GM12873 (cell line): ENCODE data around the gene ZSCAN12.

ENCODE experiments used
- TF ChIP-seq, protein P1 (sequence below): IDR thresholded peaks from 2 replicates; pipeline ENCODE4 v1.5.1; 2012; ENCODE audit warnings: low read depth, mild to moderate bottlenecking, moderate library complexity, low read length, control low read depth; ENCODE audit not compliant: insufficient read depth; ENCODE audit errors: missing control alignments

The ZSCAN12 gene

GRCh38 chr6:28349344-28349891 lies 50.1 kb downstream of the ZSCAN12 start:
- TF ChIP-seq, protein P1, sequence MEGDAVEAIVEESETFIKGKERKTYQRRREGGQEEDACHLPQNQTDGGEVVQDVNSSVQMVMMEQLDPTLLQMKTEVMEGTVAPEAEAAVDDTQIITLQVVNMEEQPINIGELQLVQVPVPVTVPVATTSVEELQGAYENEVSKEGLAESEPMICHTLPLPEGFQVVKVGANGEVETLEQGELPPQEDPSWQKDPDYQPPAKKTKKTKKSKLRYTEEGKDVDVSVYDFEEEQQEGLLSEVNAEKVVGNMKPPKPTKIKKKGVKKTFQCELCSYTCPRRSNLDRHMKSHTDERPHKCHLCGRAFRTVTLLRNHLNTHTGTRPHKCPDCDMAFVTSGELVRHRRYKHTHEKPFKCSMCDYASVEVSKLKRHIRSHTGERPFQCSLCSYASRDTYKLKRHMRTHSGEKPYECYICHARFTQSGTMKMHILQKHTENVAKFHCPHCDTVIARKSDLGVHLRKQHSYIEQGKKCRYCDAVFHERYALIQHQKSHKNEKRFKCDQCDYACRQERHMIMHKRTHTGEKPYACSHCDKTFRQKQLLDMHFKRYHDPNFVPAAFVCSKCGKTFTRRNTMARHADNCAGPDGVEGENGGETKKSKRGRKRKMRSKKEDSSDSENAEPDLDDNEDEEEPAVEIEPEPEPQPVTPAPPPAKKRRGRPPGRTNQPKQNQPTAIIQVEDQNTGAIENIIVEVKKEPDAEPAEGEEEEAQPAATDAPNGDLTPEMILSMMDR = no peak

DNA sequence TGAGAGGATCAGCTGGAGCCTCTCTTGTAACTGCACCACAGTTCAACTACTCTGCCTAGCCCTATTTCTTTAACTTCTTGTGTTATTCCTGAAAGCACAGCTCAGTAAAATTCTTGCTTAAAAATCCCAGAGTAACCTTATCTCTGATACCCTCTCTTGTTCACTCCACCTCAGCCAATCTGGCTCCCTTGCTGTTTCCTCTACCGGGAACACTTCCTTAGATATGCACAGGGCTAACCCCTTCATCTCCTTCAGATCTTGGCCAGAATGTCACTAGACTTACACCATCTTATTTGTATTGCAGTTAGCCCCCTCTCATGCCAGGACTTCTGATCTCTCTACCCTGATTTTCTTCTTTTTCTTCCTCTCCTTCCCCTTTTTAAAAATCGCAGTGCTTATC lies 52.4 kb downstream of the ZSCAN12 start:
- TF ChIP-seq, protein P1 = no peak

DNA sequence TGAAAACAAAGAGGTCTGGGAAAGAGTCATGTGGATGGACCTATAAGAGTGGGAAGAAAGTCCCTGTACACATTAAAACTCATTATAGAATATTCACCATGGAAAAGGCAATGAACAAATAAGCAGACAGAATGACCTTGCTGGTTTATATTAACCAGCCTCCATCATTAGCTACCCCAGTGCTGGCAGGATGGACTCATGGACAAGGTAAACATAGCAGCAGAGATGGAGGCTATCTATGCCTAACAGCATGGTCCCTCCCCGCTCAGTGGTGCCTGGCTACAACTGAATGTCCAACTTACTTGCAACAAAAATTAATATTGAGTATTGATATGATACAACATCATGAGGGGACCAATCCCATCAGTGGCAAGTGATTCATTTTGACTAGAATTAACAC lies 54.3 kb downstream of the ZSCAN12 start:
- TF ChIP-seq, protein P1 = no peak

DNA sequence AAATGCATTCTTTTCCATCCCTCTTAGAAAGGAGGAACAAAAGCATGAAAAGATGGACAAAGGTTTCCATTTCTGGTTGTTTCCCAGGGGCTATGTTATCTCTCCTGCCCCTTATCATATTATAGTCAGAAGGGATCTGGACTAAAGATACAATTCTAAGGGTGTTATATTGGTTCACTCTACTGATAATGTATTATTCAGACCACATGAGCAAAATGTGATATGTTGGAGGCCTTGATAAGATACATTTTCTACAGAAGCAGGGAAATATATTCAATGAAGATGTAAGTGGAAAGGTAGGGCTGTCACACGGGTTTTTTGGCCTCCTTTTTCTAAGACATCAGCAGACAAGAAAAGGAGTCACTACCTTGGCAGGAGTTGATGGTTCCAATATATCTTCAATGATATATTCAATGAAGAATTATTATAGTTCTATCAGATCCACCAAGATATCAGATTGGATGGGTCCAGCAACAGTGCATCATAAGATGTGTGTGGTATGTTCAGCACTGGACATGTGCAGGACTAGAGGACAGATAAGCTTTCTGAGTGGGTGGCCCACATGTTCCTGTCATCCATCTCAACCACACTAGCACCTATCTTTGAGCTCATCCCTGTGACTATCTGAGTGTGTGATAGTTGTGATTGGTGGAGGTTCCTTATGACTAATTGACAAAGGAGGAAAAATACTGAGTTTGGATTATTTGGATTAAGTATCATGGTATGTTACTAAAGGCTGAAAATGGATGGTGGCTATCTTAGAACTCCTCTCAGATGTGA lies 55.5 kb downstream of the ZSCAN12 start:
- TF ChIP-seq, protein P1 = no peak

DNA sequence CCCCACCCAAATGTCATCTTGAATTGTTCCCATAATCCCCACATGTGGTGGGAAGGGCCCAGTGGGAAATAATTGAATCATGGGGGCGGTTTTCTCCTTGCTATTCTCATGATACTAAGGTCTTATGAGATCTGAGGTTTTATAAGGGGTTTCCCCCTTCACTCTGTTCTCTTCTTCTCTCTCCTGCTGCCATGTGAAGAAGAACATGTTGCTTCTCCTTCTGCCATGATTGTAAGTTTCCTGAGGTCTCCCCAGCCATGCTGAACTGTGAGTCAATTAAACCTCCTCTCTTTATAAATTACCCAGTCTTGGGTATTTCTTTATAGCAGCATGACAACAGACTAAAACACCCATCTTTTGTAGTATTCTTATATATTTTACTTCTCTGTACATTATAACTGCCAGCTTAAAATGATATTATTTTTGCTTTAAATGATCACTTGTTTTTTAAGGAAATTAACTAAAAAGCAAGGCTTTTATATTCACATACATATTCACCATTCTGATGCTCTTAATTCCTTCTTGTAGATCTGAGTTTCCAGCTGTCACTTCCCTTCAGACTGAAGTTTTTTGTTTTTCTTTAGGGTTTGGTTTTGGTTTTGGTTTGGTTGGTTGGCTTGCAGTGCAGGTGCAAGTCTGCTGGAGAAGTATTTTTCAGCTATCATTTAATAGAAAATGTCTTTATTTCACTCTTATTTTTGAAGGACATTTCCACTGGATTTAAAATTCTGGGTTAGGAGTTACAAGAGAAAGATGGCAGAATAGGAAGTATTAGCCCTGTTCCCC lies 59.0 kb downstream of the ZSCAN12 start:
- TF ChIP-seq, protein P1 = no peak

DNA sequence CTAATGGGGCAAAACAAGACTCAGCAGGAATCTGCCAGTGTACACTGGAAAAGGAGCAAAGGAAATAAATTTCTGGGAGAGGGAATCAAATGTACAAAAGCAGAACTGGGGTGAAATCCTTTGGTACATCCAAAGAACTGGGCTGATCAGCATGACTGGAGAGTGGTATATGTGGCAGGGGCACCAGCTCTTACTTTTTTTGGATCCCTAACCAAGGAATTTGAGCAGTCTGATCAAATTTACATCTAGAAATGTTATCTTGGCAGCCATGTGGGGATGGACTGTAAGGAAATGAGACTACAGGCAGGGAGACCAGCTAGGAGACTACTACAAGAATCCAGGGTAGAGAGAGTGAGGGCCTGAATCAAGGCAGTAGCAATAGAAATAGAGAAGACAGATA lies 62.4 kb downstream of the ZSCAN12 start:
- TF ChIP-seq, protein P1 = no peak

DNA sequence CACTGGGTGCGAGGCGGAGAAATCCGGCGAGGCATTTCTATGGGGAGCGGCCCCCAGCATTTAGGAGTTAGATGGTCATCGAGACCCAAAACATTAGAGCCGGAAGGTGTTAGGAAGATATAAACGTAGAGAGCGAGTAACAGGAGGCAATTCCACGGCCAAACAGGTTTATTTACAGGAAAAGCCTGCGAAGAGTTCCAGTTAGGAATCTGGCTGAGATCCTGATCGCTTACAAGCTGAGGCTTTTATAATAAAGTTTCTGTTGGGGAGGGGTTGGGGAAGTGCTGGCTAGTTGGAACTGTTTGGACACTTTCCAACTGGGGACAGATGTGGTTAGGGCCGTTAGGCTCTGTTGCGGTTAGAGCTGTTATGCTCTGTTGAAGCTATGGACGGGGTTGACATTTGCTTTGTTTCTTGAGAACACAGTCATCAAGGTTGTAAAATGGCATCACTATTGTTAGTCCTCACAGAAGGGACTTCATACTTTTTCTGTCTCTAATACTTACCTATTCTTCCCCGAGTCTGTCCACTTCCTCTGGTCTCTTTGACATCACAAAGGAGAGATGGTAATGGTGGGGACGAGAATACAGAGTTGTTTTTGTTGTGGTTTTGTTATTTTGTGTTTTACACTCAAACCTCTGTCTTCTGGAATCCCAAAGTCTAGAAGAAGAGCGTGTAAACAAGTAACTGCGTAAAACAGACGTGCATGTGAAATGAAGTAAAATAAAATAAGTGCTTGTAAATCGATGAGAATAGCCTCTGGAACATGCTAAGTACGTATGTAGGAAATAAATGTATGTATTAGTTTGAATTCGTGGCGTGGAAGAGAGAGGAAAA lies 63.0 kb downstream of the ZSCAN12 start:
- TF ChIP-seq, protein P1 = no peak
